Astrocyte (in vitro differentiated cells and primary cell): ENCODE measurements around the gene NIPAL3. TPM values are rescaled to one million over a fixed set of nuclear protein-coding genes. Genes with fewer than 3 reads are reported as not detected.

ENCODE experiments used
- DNase-seq: peaks from one replicate; pipeline ENCODE4 v3.0.0-alpha.2; 2010; ENCODE audit warnings: low read depth
- FAIRE-seq: peaks from 2 replicates; lab custom pipeline; 2011; peaks lifted over from hg19 to GRCh38; lab: Jason Lieb, UNC
- H2AFZ ChIP-seq: 2 replicates; pipeline ENCODE4 v1.6.0; 2012; ENCODE audit warnings: low read depth, low read length, inconsistent platforms
- H3K27ac ChIP-seq: 2 replicates; pipeline ENCODE4 v1.5.1; 2011; ENCODE audit warnings: low read depth, low read length, inconsistent platforms
- H3K27me3 ChIP-seq: 2 replicates; pipeline ENCODE4 v1.6.0; 2011; ENCODE audit warnings: low read length, inconsistent platforms; ENCODE audit not compliant: insufficient read depth
- H3K36me3 ChIP-seq: 2 replicates; pipeline ENCODE4 v1.5.1; 2011; ENCODE audit warnings: low read length, inconsistent platforms; ENCODE audit not compliant: insufficient read depth
- H3K4me1 ChIP-seq: 2 replicates; pipeline ENCODE4 v1.5.1; 2011; ENCODE audit warnings: low read length, inconsistent platforms; ENCODE audit not compliant: insufficient read depth
- H3K4me2 ChIP-seq: 2 replicates; pipeline ENCODE4 v1.6.0; 2012; ENCODE audit warnings: low read length, inconsistent platforms
- H3K4me3 ChIP-seq: 2 replicates; pipeline ENCODE4 v1.5.1; 2011; ENCODE audit warnings: low read depth, mild to moderate bottlenecking, low read length, inconsistent platforms; ENCODE audit not compliant: insufficient read depth
- H3K79me2 ChIP-seq: 2 replicates; pipeline ENCODE4 v1.6.0; 2012; ENCODE audit warnings: mild to moderate bottlenecking, low read length, inconsistent platforms; ENCODE audit not compliant: insufficient read depth
- H3K9ac ChIP-seq: 2 replicates; pipeline ENCODE4 v1.6.0; 2012; ENCODE audit warnings: mild to moderate bottlenecking, low read length, inconsistent platforms
- H3K9me3 ChIP-seq: 2 replicates; pipeline ENCODE4 v1.5.1; 2012; ENCODE audit warnings: low read depth, mild to moderate bottlenecking, low read length, inconsistent platforms; ENCODE audit not compliant: insufficient read depth
- H4K20me1 ChIP-seq: 2 replicates; pipeline ENCODE4 v1.6.0; 2012; ENCODE audit warnings: low read length, inconsistent platforms; ENCODE audit not compliant: insufficient read depth
- H3K27ac Mint-ChIP-seq: one replicate; pipeline ENCODE4 v1.8.0; 2021; ENCODE audit warnings: mild to moderate bottlenecking, mixed read lengths; ENCODE audit not compliant: unreplicated experiment
- H3K27me3 Mint-ChIP-seq: one replicate; pipeline ENCODE4 v1.8.0; 2021; ENCODE audit warnings: low read depth, mixed read lengths; ENCODE audit not compliant: unreplicated experiment
- H3K36me3 Mint-ChIP-seq: one replicate; pipeline ENCODE4 v1.8.0; 2021; ENCODE audit warnings: low read depth, mixed read lengths; ENCODE audit not compliant: unreplicated experiment
- H3K4me1 Mint-ChIP-seq: one replicate; pipeline ENCODE4 v1.8.0; 2021; ENCODE audit warnings: low read depth, mixed read lengths; ENCODE audit not compliant: unreplicated experiment
- H3K4me3 Mint-ChIP-seq: one replicate; pipeline ENCODE4 v1.8.0; 2021; ENCODE audit warnings: mild to moderate bottlenecking, moderate library complexity, mixed read lengths; ENCODE audit not compliant: unreplicated experiment
- H3K9me3 Mint-ChIP-seq: one replicate; pipeline ENCODE4 v1.8.0; 2021; ENCODE audit warnings: mild to moderate bottlenecking, mixed read lengths; ENCODE audit not compliant: unreplicated experiment
- CTCF ChIP-seq: IDR thresholded peaks from 2 replicates; pipeline ENCODE4 v1.5.1; 2011; ENCODE audit warnings: low read depth, mild to moderate bottlenecking, inconsistent platforms, low read length, moderate library complexity; ENCODE audit not compliant: insufficient read depth
- EZH2 ChIP-seq: IDR thresholded peaks from 2 replicates; pipeline ENCODE4 v1.6.1; 2012; ENCODE audit warnings: mild to moderate bottlenecking, low read length, inconsistent platforms; ENCODE audit not compliant: insufficient read depth
- total RNA-seq: library from RNA; stranded (reverse); gene quantifications from 2 replicates; pipeline ENCODE4 v1.2.1, GENCODE V29; 2021

NIPAL3 gene
- total RNA-seq, 1 donor from 2014 or later: 47.2 TPM

- H2AFZ ChIP-seq: no peak overlapping the region
- no peak for FAIRE-seq
- TF ChIP-seq EZH2: no peak
- no peak for TF ChIP-seq CTCF
Observed at GRCh38 chr1:24392604-24392946, 23.0 kb upstream of the NIPAL3 start.

DNA sequence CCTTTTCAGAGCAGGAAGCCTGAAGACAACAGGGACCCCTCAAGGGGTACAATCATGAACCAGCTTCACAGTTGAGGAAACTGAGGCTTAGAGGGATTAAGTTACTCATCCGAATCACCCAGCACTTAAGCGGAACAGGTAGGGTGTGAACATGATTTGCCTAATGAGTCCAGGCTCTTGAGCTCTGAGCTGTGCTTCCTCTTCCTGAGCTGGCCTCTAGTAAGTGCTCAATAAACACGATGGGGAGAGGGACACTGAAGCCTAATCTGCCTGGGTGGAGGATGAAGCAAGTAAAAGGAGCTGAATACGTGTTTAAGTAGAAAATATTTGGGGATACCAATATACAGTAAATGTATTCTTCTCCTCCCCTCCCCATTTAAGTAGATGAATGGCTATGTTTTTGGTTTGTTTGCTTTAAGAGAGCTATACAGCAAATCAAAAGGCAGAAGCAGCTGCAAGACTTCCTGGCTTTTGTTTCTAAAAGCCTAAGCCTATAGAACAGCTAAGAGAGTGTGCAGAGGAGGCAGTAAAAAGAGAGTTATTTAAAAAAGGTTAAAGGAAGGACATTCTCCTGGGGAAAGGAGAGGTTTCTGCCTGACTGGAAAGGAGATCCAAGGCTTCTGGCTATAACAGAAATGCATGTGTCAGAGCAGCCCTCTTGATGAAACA is 22.5 kb upstream of the NIPAL3 start:
- Histone ChIP-seq H4K20me1 (no peaks in the 10 kb centered on the region), H3K79me2 (no peaks in the 10 kb centered on the region), H3K4me1 (peaks cover 20% of the 10 kb centered on the region), H3K4me3 (no peak overlapping the region), H3K27me3 (no peaks in the 10 kb centered on the region), H3K9me3 (no peaks in the 10 kb centered on the region), H3K9ac (peak overlapping the region; percentile 22), H3K36me3 (no peaks in the 10 kb centered on the region), H3K4me2 (peak overlapping the region; percentile 36), H2AFZ (no peak overlapping the region), H3K27ac (peak overlapping the region; percentile 29)
- H3K27ac Mint-ChIP-seq: peak overlapping the region; percentile 94
- H3K4me3 Mint-ChIP-seq: no peak overlapping the region
- DNase-seq (no peak), FAIRE-seq (no peak)
- H3K9me3 Mint-ChIP-seq: no peaks in the 10 kb centered on the region
- no peaks in the 10 kb centered on the region for H3K27me3 Mint-ChIP-seq
- peaks cover 34% of the 10 kb centered on the region for H3K4me1 Mint-ChIP-seq
- TF ChIP-seq EZH2 (no peak), CTCF (no peak)
- H3K36me3 Mint-ChIP-seq: no peaks in the 10 kb centered on the region

More at GRCh38 chr1:24392604-24392946, 23.0 kb upstream of the NIPAL3 start:
- peaks cover 34% of the 10 kb centered on the region for H3K4me1 Mint-ChIP-seq
- H3K36me3 ChIP-seq: no peaks in the 10 kb centered on the region
- H3K9me3 Mint-ChIP-seq: no peaks in the 10 kb centered on the region
- peak overlapping the region; percentile 22 for H3K27ac Mint-ChIP-seq
- no peak overlapping the region for H3K9ac ChIP-seq
- no peak overlapping the region for H3K4me3 Mint-ChIP-seq
- no peak for DNase-seq
- H3K79me2 ChIP-seq: no peaks in the 10 kb centered on the region
- no peaks in the 10 kb centered on the region for H3K27me3 Mint-ChIP-seq
- H3K4me1 ChIP-seq: peaks cover 20% of the 10 kb centered on the region
- no peaks in the 10 kb centered on the region for H3K36me3 Mint-ChIP-seq
- no peak overlapping the region for H3K4me2 ChIP-seq
- no peak overlapping the region for H3K27ac ChIP-seq
- H3K9me3 ChIP-seq: no peaks in the 10 kb centered on the region
- no peak overlapping the region for H3K4me3 ChIP-seq
- no peaks in the 10 kb centered on the region for H3K27me3 ChIP-seq
- H4K20me1 ChIP-seq: no peaks in the 10 kb centered on the region

GRCh38 chr1:24393892-24394291 is 21.7 kb upstream of the NIPAL3 start:
- Mint-ChIP-seq H3K27me3 (no peaks in the 10 kb centered on the region), H3K9me3 (no peaks in the 10 kb centered on the region), H3K4me1 (peaks cover 34% of the 10 kb centered on the region), H3K27ac (peak overlapping the region; percentile 94), H3K36me3 (no peaks in the 10 kb centered on the region), H3K4me3 (peak overlapping the region; percentile 9)
- FAIRE-seq (peak; percentile 54), DNase-seq (peak; percentile 71)
- peak overlapping the region; percentile 36 for H3K4me2 ChIP-seq
- H3K9me3 ChIP-seq: no peaks in the 10 kb centered on the region
- peak overlapping the region; percentile 22 for H3K9ac ChIP-seq
- no peaks in the 10 kb centered on the region for H3K27me3 ChIP-seq
- H3K27ac ChIP-seq: peak overlapping the region; percentile 29
- no peaks in the 10 kb centered on the region for H3K79me2 ChIP-seq
- H3K36me3 ChIP-seq: no peaks in the 10 kb centered on the region
- TF ChIP-seq EZH2: no peak
- TF ChIP-seq CTCF: no peak
- H3K4me1 ChIP-seq: peaks cover 20% of the 10 kb centered on the region
- H2AFZ ChIP-seq: no peak overlapping the region
- no peak overlapping the region for H3K4me3 ChIP-seq
- no peaks in the 10 kb centered on the region for H4K20me1 ChIP-seq
